HepG2 (cell line): ENCODE results near the gene UBC. TPM values are rescaled to one million over a fixed set of nuclear protein-coding genes. Genes with fewer than 3 reads are reported as not detected.

ENCODE experiments used
- CCAR2 ChIP-seq: fragments of 200-400 bp; formaldehyde crosslinking; optimal IDR thresholded peaks from 2 replicates; pipeline ENCODE3; 2018; ENCODE audit warnings: low read depth, mild to moderate bottlenecking, low read length, moderate library complexity
- CENPX ChIP-seq: sonication (generic); formaldehyde crosslinking; IDR thresholded peaks from 2 replicates; pipeline ENCODE4 v1.9.0; 2021; ENCODE audit warnings: mild to moderate bottlenecking, missing genetic modification reagents, moderate library complexity
- CHD2 ChIP-seq: IDR thresholded peaks from 2 replicates; pipeline ENCODE4 v1.6.1; 2011; ENCODE audit warnings: low read depth, low read length, improper control_type of control experiment
- HDAC2 ChIP-seq: sonication (generic); formaldehyde crosslinking; IDR thresholded peaks from 2 replicates; pipeline ENCODE4 v1.4.0; 2020; ENCODE audit warnings: missing genetic modification reagents
- IRF2 ChIP-seq: IDR thresholded peaks from 2 replicates; pipeline ENCODE4 v1.6.1; 2018; ENCODE audit warnings: missing genetic modification reagents, missing compliant biosample characterization
- NFKBIZ ChIP-seq: IDR thresholded peaks from 2 replicates; pipeline ENCODE4 v1.6.1; 2018; ENCODE audit warnings: missing genetic modification reagents, missing compliant biosample characterization
- NRL ChIP-seq: sonication (generic); formaldehyde crosslinking; IDR thresholded peaks from 2 replicates; pipeline ENCODE4 v1.5.0; 2020; ENCODE audit warnings: missing genetic modification reagents, mild to moderate bottlenecking, moderate library complexity, borderline replicate concordance
- POLR2AphosphoS5 ChIP-seq: IDR thresholded peaks from 2 replicates; pipeline ENCODE4 v1.6.1; 2012; ENCODE audit warnings: low read depth, low read length
- SATB2 ChIP-seq: sonication (generic); formaldehyde crosslinking; IDR thresholded peaks from 2 replicates; pipeline ENCODE4 v1.5.0; 2020; ENCODE audit warnings: missing genetic modification reagents
- ZFP36L1 ChIP-seq: sonication (generic); formaldehyde crosslinking; IDR thresholded peaks from 2 replicates; pipeline ENCODE4 v1.8.0; 2022; ENCODE audit warnings: mild to moderate bottlenecking, missing genetic modification reagents, moderate library complexity
- ZFYVE20 ChIP-seq: sonication (generic); formaldehyde crosslinking; IDR thresholded peaks from 2 replicates; pipeline ENCODE4 v1.8.0; 2023; ENCODE audit warnings: low read depth, mild to moderate bottlenecking, moderate library complexity, missing genetic modification reagents, borderline replicate concordance
- ZNF326 ChIP-seq: sonication (generic); formaldehyde crosslinking; IDR thresholded peaks from 2 replicates; pipeline ENCODE4 v1.4.0; 2020; ENCODE audit warnings: missing genetic modification reagents, borderline replicate concordance
- ZNF382 ChIP-seq: sonication (generic); formaldehyde crosslinking; IDR thresholded peaks from 2 replicates; pipeline ENCODE4 v1.5.0; 2020; ENCODE audit warnings: missing genetic modification reagents, mild to moderate bottlenecking, borderline replicate concordance
- ZNF441 ChIP-seq: sonication (generic); formaldehyde crosslinking; IDR thresholded peaks from 2 replicates; pipeline ENCODE4 v1.7.0; 2021; ENCODE audit warnings: missing genetic modification reagents, borderline replicate concordance
- ZNF556 ChIP-seq: sonication (generic); formaldehyde crosslinking; IDR thresholded peaks from 2 replicates; pipeline ENCODE4 v1.4.0; 2020; ENCODE audit warnings: mild to moderate bottlenecking, missing genetic modification reagents, borderline replicate concordance
- ZNF670 ChIP-seq: sonication (generic); formaldehyde crosslinking; IDR thresholded peaks from 2 replicates; pipeline ENCODE4 v1.8.0; 2022; ENCODE audit warnings: mild to moderate bottlenecking, missing genetic modification reagents, borderline replicate concordance
- ZNF709 ChIP-seq: sonication (generic); formaldehyde crosslinking; IDR thresholded peaks from 2 replicates; pipeline ENCODE4 v1.5.0; 2020; ENCODE audit warnings: mild to moderate bottlenecking, missing genetic modification reagents
- ZNF724P ChIP-seq: sonication (generic); formaldehyde crosslinking; IDR thresholded peaks from 2 replicates; pipeline ENCODE4 v1.8.0; 2022; ENCODE audit warnings: missing genetic modification reagents, borderline replicate concordance
- ZNF883 ChIP-seq: sonication (generic); formaldehyde crosslinking; IDR thresholded peaks from 2 replicates; pipeline ENCODE4 v1.5.1; 2020; ENCODE audit warnings: mild to moderate bottlenecking, missing genetic modification reagents; ENCODE audit errors: not compliant biosample characterization
- ZZZ3 ChIP-seq: sonication (generic); formaldehyde crosslinking; IDR thresholded peaks from 2 replicates; pipeline ENCODE4 v1.4.0; 2020; ENCODE audit warnings: missing genetic modification reagents, mild to moderate bottlenecking, borderline replicate concordance
- polyA plus RNA-seq, 8 experiments: library from polyadenylated mRNA; depleted of rRNA in 3 of 8; stranded (reverse) in 7 of 8; unstranded in 1 of 8; fragments of >200 nt; fragmentation: Illumina TruSeq in 4 of 8; extraction: Trizol in 4 of 8; gene quantifications; 2 replicates each; pipeline versions ENCODE4 v1.2.1 to v1.2.3, GENCODE V29; 2011 to 2016; ENCODE audit warnings: low read depth in 4 of 8, missing spikeins in 1 of 8, mixed read lengths in 1 of 8; ENCODE audit not compliant: insufficient read depth in 1 of 8
- total RNA-seq, 5 experiments: library from RNA; depleted of rRNA; stranded (reverse); fragments of >200 nt; fragmentation: Illumina TruSeq; extraction: Trizol; gene quantifications; 2 replicates each; pipeline ENCODE4 v1.2.3, GENCODE V29; 2016; ENCODE audit warnings: low read depth in 1 of 5
- TF ChIP-seq, protein P1 (sequence below): sonication (generic); formaldehyde crosslinking; IDR thresholded peaks from 2 replicates; pipeline ENCODE4 v1.5.0; 2020; ENCODE audit warnings: mild to moderate bottlenecking, missing genetic modification reagents
- TF ChIP-seq, protein P2 (sequence below): sonication (generic); formaldehyde crosslinking; IDR thresholded peaks from 2 replicates; pipeline ENCODE4 v1.8.0; 2022; ENCODE audit warnings: mild to moderate bottlenecking, missing genetic modification reagents, moderate library complexity
- TF ChIP-seq, protein P3 (sequence below): sonication (generic); formaldehyde crosslinking; conservative IDR thresholded peaks from 2 replicates; pipeline ENCODE4 v1.8.1; 2023; ENCODE audit warnings: missing genetic modification reagents
- TF ChIP-seq, protein P4 (sequence below): sonication (generic); formaldehyde crosslinking; IDR thresholded peaks from 2 replicates; pipeline ENCODE4 v1.8.0; 2022; ENCODE audit warnings: mild to moderate bottlenecking, missing genetic modification reagents, moderate library complexity

The UBC gene
- total and polyA plus RNA-seq, 2 of the 13 experiments (the other 11 are each of a cell fraction or from before 2014, with no cell fraction given) = 805 to 1,432 TPM

DNA sequence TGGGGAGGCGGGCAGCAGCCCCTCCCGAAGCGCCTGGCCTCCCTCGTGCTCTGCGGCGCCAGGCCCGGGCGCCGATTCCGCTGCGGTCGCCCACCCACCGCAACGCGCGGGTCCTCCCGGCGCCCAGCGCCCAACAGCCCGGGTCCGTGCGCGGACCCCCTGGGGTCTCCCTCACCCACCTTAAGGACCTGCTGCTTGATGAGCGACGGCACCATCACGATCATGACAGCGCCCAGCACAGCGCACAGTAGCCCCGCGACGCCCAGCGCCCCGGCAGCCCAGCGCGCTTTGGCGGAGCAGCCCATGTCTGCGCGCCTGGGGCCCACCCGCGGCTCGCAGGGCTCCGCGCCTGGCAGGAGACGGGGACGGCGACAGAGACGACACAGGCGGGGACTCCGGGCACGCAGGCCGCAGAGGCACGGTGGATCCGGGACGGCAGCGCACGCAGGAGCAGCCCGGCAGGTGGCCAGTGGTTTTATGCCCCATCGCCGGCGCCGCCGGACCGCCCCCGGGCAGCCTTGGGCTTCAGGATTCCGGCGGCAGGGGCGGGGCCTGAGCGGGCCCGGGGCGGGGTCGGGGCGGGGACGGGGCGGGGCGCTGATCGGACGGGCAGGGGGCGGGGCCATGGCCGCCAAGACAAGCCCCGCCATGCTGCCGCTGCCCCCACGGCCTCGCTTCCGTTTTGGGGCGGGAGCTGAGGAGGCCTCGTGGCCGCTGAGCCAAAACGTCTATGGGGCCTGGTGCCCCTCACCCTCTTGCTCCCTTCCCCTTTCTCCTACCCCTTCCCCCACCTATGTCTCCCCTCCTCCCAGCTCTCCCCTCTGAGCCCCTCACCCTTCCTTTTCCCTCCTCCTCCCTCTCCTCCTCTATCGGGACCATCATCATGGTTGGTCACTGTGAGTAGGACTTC, 50.8 kb downstream of the UBC start, which contains the start of gene SCARB1 (continued):
- TF ChIP-seq, protein P1, sequence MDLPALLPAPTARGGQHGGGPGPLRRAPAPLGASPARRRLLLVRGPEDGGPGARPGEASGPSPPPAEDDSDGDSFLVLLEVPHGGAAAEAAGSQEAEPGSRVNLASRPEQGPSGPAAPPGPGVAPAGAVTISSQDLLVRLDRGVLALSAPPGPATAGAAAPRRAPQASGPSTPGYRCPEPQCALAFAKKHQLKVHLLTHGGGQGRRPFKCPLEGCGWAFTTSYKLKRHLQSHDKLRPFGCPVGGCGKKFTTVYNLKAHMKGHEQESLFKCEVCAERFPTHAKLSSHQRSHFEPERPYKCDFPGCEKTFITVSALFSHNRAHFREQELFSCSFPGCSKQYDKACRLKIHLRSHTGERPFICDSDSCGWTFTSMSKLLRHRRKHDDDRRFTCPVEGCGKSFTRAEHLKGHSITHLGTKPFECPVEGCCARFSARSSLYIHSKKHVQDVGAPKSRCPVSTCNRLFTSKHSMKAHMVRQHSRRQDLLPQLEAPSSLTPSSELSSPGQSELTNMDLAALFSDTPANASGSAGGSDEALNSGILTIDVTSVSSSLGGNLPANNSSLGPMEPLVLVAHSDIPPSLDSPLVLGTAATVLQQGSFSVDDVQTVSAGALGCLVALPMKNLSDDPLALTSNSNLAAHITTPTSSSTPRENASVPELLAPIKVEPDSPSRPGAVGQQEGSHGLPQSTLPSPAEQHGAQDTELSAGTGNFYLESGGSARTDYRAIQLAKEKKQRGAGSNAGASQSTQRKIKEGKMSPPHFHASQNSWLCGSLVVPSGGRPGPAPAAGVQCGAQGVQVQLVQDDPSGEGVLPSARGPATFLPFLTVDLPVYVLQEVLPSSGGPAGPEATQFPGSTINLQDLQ (CRISPR knock-in tag) = no peak
- no peak for TF ChIP-seq ZFYVE20 (CRISPR knock-in tag)
- TF ChIP-seq CHD2 = no peak
- TF ChIP-seq NFKBIZ = no peak
- TF ChIP-seq ZNF670 (CRISPR knock-in tag) = peak; percentile 51; the same call in 1 of the 2 replicates
- peak; percentile 98 for TF ChIP-seq ZNF709 (CRISPR knock-in tag)
- peak; percentile 24 for TF ChIP-seq ZNF883
- TF ChIP-seq ZZZ3 (CRISPR knock-in tag) = no peak
- TF ChIP-seq CENPX (CRISPR knock-in tag) = no peak
- TF ChIP-seq SATB2 = 0 out of 2 replicates have a peak, but pooled peaks have one; percentile 39
- no peak for TF ChIP-seq ZNF326
- 0 out of 2 replicates have a peak, but pooled peaks have one; percentile 2 for TF ChIP-seq ZNF724P
- peak; percentile 65; the same call in 1 of the 2 replicates for TF ChIP-seq ZNF441 (CRISPR knock-in tag)
- TF ChIP-seq ZNF382 (CRISPR knock-in tag) = no peak
- TF ChIP-seq NRL = no peak
- 0 out of 2 replicates have a peak, but pooled peaks have one; percentile 7 for TF ChIP-seq HDAC2 (CRISPR knock-in tag)
- TF ChIP-seq, protein P2, sequence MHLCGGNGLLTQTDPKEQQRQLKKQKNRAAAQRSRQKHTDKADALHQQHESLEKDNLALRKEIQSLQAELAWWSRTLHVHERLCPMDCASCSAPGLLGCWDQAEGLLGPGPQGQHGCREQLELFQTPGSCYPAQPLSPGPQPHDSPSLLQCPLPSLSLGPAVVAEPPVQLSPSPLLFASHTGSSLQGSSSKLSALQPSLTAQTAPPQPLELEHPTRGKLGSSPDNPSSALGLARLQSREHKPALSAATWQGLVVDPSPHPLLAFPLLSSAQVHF (CRISPR knock-in tag) = no peak; the same call in 1 of the 2 replicates
- peak; percentile 46; the same call in 1 of the 2 replicates for TF ChIP-seq IRF2 (CRISPR knock-in tag)
- TF ChIP-seq, protein P3, sequence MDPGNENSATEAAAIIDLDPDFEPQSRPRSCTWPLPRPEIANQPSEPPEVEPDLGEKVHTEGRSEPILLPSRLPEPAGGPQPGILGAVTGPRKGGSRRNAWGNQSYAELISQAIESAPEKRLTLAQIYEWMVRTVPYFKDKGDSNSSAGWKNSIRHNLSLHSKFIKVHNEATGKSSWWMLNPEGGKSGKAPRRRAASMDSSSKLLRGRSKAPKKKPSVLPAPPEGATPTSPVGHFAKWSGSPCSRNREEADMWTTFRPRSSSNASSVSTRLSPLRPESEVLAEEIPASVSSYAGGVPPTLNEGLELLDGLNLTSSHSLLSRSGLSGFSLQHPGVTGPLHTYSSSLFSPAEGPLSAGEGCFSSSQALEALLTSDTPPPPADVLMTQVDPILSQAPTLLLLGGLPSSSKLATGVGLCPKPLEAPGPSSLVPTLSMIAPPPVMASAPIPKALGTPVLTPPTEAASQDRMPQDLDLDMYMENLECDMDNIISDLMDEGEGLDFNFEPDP (CRISPR knock-in tag) = no peak
- TF ChIP-seq CCAR2 = no peak
- peak; percentile 85 for TF ChIP-seq POLR2AphosphoS5
- TF ChIP-seq, protein P4, sequence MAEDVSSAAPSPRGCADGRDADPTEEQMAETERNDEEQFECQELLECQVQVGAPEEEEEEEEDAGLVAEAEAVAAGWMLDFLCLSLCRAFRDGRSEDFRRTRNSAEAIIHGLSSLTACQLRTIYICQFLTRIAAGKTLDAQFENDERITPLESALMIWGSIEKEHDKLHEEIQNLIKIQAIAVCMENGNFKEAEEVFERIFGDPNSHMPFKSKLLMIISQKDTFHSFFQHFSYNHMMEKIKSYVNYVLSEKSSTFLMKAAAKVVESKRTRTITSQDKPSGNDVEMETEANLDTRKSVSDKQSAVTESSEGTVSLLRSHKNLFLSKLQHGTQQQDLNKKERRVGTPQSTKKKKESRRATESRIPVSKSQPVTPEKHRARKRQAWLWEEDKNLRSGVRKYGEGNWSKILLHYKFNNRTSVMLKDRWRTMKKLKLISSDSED (CRISPR knock-in tag) = no peak
- TF ChIP-seq ZFP36L1 (CRISPR knock-in tag) = no peak
- TF ChIP-seq ZNF556 (CRISPR knock-in tag) = no peak
